HEK293T (cell line): ENCODE measurements around the gene CLMN.

Experiments
- BHLHE40 ChIP-seq: fragments of 450-650 bp; IDR thresholded peaks from 2 replicates; pipeline ENCODE4 v1.6.1; 2016; ENCODE audit warnings: mild to moderate bottlenecking, moderate library complexity, borderline replicate concordance
- ELF4 ChIP-seq: fragments of 450-650 bp; IDR thresholded peaks from 2 replicates; pipeline ENCODE4 v1.6.1; 2017; ENCODE audit warnings: antibody characterized with exemption
- FOXA1 ChIP-seq: fragments of 450-650 bp; IDR thresholded peaks from 2 replicates; pipeline ENCODE4 v1.6.1; 2016; ENCODE audit warnings: mild to moderate bottlenecking
- FOXK2 ChIP-seq: fragments of 450-650 bp; IDR thresholded peaks from 2 replicates; pipeline ENCODE4 v1.6.1; 2016; ENCODE audit warnings: mild to moderate bottlenecking
- FOXM1 ChIP-seq: fragments of 450-650 bp; IDR thresholded peaks from 2 replicates; pipeline ENCODE4 v1.6.1; 2017; ENCODE audit warnings: mild to moderate bottlenecking, borderline replicate concordance
- HDGF ChIP-seq: fragments of 450-650 bp; IDR thresholded peaks from 2 replicates; pipeline ENCODE4 v1.6.1; 2017; ENCODE audit warnings: antibody characterized with exemption, borderline replicate concordance
- LEF1 ChIP-seq: fragments of 450-650 bp; IDR thresholded peaks from 2 replicates; pipeline ENCODE4 v1.6.1; 2017; ENCODE audit warnings: mild to moderate bottlenecking, borderline replicate concordance
- NFRKB ChIP-seq: fragments of 450-650 bp; IDR thresholded peaks from 2 replicates; pipeline ENCODE4 v1.6.1; 2016; ENCODE audit warnings: mild to moderate bottlenecking, moderate library complexity
- SP1 ChIP-seq: fragments of 450-650 bp; IDR thresholded peaks from 2 replicates; pipeline ENCODE4 v1.6.1; 2017
- SUZ12 ChIP-seq: fragments of 450-650 bp; IDR thresholded peaks from 2 replicates; pipeline ENCODE4 v1.6.1; 2016; ENCODE audit warnings: mild to moderate bottlenecking
- TARDBP ChIP-seq: fragments of 450-650 bp; IDR thresholded peaks from 2 replicates; pipeline ENCODE4 v1.6.1; 2016
- ZNF384 ChIP-seq: fragments of 450-650 bp; IDR thresholded peaks from 2 replicates; pipeline ENCODE4 v1.6.1; 2016

- TF ChIP-seq BHLHE40 (no peak), FOXA1 (no peak), ZNF384 (no peak), FOXM1 (no peak), FOXK2 (no peak), SP1 (no peak), ELF4 (no peak), LEF1 (no peak), SUZ12 (no peak), HDGF (no peak), NFRKB (no peak), TARDBP (no peak)
Measured at GRCh38 chr14:95292660-95293425, 26.9 kb downstream of the CLMN start.
